Activated CD8-positive, alpha-beta memory T cell treated with anti-CD3 and anti-CD28 coated beads for 1 hour (primary cell): ENCODE data around the gene TTC17.
"Not testable (repeated sequence)": the region's sequence is repeated elsewhere in the genome, so short reads cannot be mapped to it uniquely, and the experiment has no call there.

Source experiments
- DNase-seq, 2 donors: peaks; one replicate each; pipeline ENCODE4 v3.0.0-alpha.2; 2020; ENCODE audit warnings: low read depth in 1 of 2; ENCODE audit errors: extremely low read depth in 1 of 2

The TTC17 gene, protein sequence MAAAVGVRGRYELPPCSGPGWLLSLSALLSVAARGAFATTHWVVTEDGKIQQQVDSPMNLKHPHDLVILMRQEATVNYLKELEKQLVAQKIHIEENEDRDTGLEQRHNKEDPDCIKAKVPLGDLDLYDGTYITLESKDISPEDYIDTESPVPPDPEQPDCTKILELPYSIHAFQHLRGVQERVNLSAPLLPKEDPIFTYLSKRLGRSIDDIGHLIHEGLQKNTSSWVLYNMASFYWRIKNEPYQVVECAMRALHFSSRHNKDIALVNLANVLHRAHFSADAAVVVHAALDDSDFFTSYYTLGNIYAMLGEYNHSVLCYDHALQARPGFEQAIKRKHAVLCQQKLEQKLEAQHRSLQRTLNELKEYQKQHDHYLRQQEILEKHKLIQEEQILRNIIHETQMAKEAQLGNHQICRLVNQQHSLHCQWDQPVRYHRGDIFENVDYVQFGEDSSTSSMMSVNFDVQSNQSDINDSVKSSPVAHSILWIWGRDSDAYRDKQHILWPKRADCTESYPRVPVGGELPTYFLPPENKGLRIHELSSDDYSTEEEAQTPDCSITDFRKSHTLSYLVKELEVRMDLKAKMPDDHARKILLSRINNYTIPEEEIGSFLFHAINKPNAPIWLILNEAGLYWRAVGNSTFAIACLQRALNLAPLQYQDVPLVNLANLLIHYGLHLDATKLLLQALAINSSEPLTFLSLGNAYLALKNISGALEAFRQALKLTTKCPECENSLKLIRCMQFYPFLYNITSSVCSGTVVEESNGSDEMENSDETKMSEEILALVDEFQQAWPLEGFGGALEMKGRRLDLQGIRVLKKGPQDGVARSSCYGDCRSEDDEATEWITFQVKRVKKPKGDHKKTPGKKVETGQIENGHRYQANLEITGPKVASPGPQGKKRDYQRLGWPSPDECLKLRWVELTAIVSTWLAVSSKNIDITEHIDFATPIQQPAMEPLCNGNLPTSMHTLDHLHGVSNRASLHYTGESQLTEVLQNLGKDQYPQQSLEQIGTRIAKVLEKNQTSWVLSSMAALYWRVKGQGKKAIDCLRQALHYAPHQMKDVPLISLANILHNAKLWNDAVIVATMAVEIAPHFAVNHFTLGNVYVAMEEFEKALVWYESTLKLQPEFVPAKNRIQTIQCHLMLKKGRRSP

DNA sequence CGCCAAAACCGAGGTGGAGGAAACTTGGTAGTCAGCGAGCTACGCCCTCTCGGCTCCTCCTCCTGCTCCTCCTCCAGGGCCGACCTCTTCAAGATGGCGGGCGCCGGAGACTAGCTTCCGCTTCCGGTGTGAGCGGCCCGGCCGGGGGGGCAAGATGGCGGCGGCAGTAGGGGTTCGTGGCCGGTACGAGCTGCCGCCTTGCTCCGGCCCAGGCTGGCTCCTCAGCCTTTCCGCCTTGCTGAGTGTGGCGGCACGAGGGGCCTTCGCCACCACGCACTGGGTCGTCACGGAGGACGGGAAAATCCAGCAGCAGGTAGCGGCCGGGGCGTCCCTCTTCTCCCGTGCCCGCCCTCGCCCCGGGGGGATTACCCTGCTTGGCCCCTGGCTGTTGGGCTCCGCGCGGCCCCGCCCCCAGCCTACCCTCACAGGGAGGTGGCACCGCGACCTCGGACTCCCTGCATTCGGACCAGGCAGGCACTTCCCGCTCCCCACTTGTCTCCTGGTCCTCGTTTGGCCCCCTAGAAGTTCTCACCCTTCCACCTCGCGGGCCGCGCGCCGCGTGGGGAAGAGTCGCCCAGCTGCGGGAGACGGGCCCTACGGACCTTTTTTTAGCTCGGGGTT, at the start of gene TTC17:
TTC17 (plus strand) TSS at position 120 of the 621 bp plus-strand sequence; CDS start at position 155, 35 bp downstream.
- DNase-seq, result peak; percentile 76 to 91

DNA sequence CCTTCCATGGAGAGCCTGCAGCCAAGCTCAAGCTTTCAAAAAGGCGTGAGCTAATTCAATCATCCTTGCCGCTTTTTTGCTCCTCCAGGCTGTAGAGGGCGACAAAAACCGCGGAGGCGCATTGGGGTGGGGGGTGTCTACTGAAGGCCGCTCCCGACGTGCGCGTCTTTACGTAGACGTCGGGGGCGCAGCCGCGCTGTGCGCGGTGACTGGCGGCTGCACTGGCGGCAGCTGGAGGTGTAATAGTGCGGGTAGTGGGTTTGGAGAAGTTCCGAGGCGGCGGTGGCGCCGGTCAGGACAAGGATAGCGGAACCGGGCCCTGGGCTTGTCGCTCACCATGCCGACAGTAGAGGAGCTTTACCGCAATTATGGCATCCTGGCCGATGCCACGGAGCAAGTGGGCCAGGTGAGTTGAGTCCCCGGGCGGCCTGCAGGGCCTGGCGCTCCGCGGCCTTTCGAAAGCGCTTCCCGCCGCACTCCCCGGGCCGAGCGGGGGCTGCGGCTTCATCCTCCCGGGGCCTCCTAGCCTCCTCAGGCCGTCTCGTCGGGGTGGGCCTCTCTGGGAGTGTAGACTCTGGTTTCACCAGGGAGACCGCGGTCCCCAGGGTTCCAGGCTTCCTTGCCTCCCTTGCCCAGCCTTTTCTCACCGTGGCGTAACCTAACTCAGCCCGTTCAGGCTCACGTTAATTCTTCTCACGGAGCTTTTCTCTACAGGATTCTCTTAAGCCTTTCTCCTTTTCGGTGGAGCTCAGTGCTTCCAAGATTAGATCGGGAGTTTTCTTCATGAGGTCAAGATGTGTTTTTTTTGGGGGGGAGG, 46.7 kb upstream of the TTC17 start, which contains the start of gene API5:
API5 (plus strand) TSS at position 206 of the 817 bp plus-strand sequence; CDS start at position 338, 132 bp downstream.
- peak; percentile 70 to 86 for DNase-seq

DNA sequence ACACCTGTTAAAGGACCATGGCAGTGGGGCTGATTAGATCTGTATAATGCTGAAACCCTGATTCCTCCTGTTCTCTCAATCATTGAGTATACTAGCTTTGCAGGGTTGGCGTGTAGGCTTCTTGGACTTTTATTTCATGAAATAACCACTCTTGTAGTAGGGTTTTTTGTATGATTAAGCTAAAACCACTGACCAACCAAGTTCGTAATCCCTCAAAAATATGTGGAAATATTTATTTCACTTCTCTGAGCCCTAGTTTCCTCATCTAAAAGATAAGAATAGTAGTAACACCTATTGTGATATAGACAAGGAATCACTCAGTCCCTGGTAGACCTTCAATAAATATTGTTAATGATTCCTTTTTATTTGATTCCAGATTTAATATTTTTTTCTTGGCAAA, 42.8 kb upstream of the TTC17 start:
- DNase-seq, result no peak

- DNase-seq, result no peak
Observed at GRCh38 chr11:43316451-43316850, 42.3 kb upstream of the TTC17 start.

GRCh38 chr11:43327987-43328386, 30.7 kb upstream of the TTC17 start:
- no peak for DNase-seq

GRCh38 chr11:43328482-43328881, 30.2 kb upstream of the TTC17 start:
- no peak for DNase-seq

- DNase-seq, result no peak
Observed at GRCh38 chr11:43341159-43341558, 17.6 kb upstream of the TTC17 start.

DNA sequence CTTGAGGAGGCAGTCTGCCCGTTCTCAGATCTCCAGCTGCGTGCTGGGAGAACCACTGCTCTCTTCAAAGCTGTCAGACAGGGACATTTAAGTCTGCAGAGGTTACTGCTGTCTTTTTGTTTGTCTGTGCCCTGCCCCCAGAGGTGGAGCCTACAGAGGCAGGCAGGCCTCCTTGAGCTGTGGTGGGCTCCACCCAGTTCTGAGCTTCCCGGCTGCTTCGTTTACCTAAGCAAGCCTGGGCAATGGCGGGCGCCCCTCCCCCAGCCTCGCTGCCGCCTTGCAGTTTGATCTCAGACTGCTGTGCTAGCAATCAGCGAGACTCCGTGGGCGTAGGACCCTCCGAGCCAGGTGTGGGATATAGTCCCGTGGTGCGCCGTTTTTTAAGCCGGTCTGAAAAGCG, 7.3 kb upstream of the TTC17 start:
- DNase-seq, result not testable (repeated sequence)

- no peak for DNase-seq
Observed at GRCh38 chr11:43354311-43354710, 4.4 kb upstream of the TTC17 start.

DNA sequence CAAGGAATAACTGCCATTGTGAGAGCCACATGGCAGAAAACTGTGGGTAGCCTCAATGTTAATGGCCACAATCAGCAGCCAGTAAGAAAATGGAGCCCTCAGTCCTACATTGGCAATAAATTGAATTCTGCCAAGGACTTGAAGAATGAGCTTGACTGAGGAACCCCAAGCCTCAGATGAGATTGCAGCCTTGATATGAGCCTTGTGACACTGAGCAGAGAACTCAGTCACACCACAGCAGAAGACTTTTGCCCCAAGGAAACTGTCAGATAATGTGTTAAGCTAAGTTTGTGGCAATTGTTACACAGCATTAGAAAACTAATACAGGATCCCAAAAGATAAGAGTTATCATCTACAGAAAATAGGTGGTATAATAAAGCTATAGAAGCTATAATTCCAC, 2.4 kb upstream of the TTC17 start:
- no peak for DNase-seq

DNA sequence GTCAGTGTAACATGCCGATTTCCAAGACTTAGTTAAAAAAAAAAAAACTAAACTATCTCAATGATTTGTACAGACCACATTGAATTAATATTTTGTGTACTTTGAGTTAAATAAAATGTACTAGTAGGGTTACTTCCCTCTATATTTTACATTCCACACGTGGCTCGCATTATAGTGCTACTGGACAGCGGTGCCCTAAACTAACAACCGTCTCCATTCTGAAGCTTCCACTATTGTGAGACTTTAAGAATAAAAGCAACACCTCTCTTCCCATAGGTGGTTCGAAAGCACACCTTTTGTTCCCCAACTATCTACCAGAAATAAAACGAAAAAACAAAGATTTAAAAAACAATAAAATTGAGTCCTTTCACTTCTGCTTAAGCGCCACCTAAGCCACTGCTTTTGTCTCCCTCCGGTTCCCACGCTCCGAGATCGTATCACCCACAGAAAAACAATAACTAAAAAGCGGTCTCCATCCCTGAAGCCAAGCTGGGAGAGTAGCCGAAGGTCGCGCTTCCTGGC, 380 bp upstream of the TTC17 start:
- DNase-seq, result no peak

DNA sequence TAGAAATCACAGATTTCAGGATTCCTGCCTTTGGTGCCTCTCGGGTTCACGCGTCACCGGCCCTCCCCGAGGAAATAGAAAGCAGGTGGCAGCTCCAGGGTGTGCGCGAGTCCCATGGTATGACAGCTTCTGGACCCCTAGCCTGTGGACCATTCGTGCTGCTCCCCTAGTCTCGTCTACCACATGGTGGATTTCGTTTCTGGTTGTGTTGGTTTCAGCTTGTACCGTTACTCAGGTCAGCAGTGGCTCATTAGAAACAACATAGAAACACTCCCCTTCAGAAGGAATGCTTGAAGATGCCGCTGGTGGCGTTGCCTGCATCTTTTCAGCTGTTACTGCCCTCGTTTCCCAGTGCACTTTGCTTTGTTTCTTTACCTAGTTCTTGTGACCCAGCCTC, 700 bp downstream of the TTC17 start:
- DNase-seq, result no peak

DNA sequence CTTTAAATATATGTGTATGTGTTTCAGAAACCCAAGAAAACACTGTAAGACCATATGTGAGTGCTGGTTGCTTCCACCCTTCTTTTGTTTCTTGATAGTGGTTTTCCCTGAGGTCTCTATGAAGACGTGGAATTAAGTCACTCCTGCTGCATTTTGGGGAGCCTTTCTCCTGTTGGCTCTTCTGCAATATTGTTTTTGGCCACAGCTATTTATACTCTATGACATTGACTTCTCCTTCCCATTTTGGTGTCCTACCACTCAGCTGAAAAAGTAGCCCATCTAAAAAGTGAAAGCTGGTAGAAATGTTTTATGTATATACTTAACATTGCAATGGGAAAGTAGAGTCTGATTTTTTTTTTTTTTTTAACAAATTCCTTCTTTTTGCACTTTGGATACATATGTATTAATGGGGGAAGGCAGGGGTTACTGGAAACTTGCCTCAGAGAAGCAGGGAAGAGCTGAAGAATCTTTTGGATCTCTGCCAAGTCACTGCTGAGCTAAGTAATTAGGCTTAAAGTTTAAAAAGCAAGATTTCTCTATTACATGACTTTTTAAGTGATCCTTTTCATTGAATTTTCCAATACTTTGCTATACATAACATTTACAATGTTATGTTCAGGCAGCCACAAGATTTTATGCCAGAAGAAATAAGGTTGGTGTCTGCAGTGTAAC, 1.8 kb downstream of the TTC17 start:
- no peak for DNase-seq

DNA sequence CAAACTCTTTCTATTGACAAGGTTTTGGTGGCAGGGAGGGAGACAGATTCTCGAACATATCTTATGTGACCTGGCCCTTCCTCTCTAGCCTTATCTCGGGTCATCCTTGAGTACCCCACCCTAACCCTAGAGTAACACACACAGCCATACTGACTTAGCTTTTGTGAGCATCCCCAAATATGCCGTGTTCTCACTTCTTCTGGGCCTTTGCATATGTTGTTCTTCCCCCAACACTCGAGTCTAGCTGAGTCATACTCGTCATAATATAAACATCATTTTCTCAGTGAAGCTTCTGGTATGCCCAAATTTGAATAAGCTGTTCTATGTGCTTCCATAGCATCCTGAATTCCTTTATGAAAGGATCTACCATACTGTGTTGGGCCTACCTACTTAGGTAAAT, 8.0 kb downstream of the TTC17 start:
- DNase-seq, result no peak

DNA sequence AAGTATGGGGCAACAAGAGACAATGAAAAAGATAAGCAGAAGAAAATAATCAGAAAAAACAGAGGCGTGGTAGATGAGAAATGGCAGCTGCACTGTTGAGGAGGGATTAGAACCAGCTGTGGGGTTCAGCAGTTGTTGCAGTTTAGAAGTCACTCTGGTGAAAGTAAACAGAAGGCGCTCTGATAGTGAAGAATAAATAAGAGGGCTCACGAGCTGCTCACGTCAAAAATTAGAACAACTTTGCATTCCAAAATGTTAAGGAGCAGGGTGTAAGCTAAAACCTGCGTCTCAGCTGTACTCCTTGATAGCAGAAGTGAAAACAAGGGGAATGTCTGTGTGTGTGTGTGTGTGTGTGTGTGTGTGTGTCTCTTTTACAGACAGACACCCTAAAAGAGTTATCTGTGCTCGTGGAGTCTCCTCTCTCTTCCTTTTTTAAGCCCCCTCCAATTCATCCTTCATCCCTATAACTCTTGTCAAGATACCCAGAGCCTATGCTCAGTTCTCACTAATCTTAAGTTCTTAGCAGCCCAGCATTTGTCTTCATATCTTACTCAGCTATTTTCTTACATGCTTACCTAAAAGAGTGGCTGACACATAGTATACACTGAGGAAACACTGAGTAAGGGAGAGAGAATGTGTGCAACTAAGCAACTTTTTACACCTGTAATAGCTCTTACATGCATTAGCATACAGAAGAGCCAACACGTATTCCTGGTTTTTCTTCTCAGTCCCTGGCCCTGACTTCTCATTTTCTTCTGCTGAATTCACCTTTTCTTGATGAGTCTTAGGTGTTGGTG, 8.9 kb downstream of the TTC17 start:
- no peak for DNase-seq

DNA sequence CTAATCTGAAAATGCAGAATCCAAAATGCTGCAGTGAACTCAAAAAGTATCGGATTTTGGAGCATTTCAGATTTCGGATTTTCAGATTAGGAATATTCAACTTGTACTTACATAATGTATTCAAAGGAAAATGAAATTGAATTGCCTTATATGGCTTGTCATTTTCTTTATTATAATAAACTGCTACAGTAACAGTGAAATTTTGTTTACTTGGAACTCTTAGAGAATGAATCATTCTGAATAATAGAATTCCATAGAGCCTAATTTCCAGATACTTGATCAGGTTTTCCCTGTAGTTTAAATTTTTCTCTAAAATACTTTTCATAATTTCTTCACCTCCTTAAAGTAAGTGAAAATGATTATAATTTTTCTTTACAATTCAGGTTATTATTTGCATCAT, 17.3 kb downstream of the TTC17 start:
- DNase-seq, result no peak

- DNase-seq, result no peak
Observed at GRCh38 chr11:43376594-43376993, 17.9 kb downstream of the TTC17 start.

- no peak for DNase-seq
Observed at GRCh38 chr11:43377389-43377788, 18.7 kb downstream of the TTC17 start.
